Mononuclear cell (primary cell): ENCODE results near the gene SPAG5. TPM values are rescaled to one million over a fixed set of nuclear protein-coding genes. Genes with fewer than 3 reads are reported as not detected.

ENCODE experiments used
- H3K27me3 ChIP-seq: 2 replicates; pipeline ENCODE4 v1.6.0; 2011; ENCODE audit warnings: low read length, control low read depth; ENCODE audit not compliant: insufficient read depth
- H3K4me1 ChIP-seq: 2 replicates; pipeline ENCODE4 v1.5.1; 2011; ENCODE audit warnings: mild to moderate bottlenecking, low read length, control low read depth; ENCODE audit not compliant: insufficient read depth
- H3K4me3 ChIP-seq: 2 replicates; pipeline ENCODE4 v1.5.1; 2011; ENCODE audit warnings: mild to moderate bottlenecking, low read length, moderate library complexity
- H3K9me3 ChIP-seq: 2 replicates; pipeline ENCODE4 v1.5.1; 2011; ENCODE audit warnings: low read depth, mild to moderate bottlenecking, control low read depth, low read length
- total RNA-seq: library from RNA; depleted of rRNA; stranded (reverse); fragments of >200 nt; gene quantifications from one replicate; pipeline ENCODE4 v1.2.3, GENCODE V29; 2012

Gene SPAG5
- total RNA-seq, 1 donor: 9.6 TPM

GRCh38 chr17:28547096-28547622 lies 51.7 kb downstream of the SPAG5 start:
- Histone ChIP-seq H3K27me3 (no peaks in the 10 kb centered on the region), H3K9me3 (no peaks in the 10 kb centered on the region), H3K4me1 (peaks cover 54% of the 10 kb centered on the region), H3K4me3 (no peak overlapping the region)

GRCh38 chr17:28545787-28546415 lies 52.9 kb downstream of the SPAG5 start:
- Histone ChIP-seq H3K4me3 (no peak overlapping the region), H3K9me3 (no peaks in the 10 kb centered on the region), H3K27me3 (no peaks in the 10 kb centered on the region), H3K4me1 (peaks cover 44% of the 10 kb centered on the region)

- H3K4me1 ChIP-seq: peaks cover 36% of the 10 kb centered on the region
These were observed 53.7 kb downstream of the SPAG5 start for GRCh38 chr17:28545141-28545503.

GRCh38 chr17:28544402-28545140 lies 54.3 kb downstream of the SPAG5 start:
- peaks cover 31% of the 10 kb centered on the region for H3K4me1 ChIP-seq
- no peak overlapping the region for H3K4me3 ChIP-seq

More at GRCh38 chr17:28545141-28545503, 53.7 kb downstream of the SPAG5 start:
- Histone ChIP-seq H3K9me3 (no peaks in the 10 kb centered on the region), H3K4me3 (no peak overlapping the region), H3K27me3 (no peaks in the 10 kb centered on the region)

GRCh38 chr17:28541439-28541838 lies 57.4 kb downstream of the SPAG5 start:
- Histone ChIP-seq H3K4me1 (no peaks in the 10 kb centered on the region), H3K27me3 (no peaks in the 10 kb centered on the region), H3K9me3 (no peaks in the 10 kb centered on the region), H3K4me3 (no peak overlapping the region)

More at GRCh38 chr17:28544402-28545140, 54.3 kb downstream of the SPAG5 start:
- no peaks in the 10 kb centered on the region for H3K9me3 ChIP-seq
- no peaks in the 10 kb centered on the region for H3K27me3 ChIP-seq

- no peaks in the 10 kb centered on the region for H3K9me3 ChIP-seq
- no peaks in the 10 kb centered on the region for H3K27me3 ChIP-seq
- H3K4me3 ChIP-seq: no peak overlapping the region
- H3K4me1 ChIP-seq: no peaks in the 10 kb centered on the region
These were observed 58.6 kb downstream of the SPAG5 start for GRCh38 chr17:28540231-28540630.

GRCh38 chr17:28538296-28538895 lies 60.4 kb downstream of the SPAG5 start:
- no peak overlapping the region for H3K4me3 ChIP-seq
- H3K9me3 ChIP-seq: no peaks in the 10 kb centered on the region

GRCh38 chr17:28537219-28537610 lies 61.6 kb downstream of the SPAG5 start:
- no peaks in the 10 kb centered on the region for H3K4me1 ChIP-seq
- H3K4me3 ChIP-seq: no peak overlapping the region
- H3K9me3 ChIP-seq: no peaks in the 10 kb centered on the region
- H3K27me3 ChIP-seq: no peaks in the 10 kb centered on the region

More at GRCh38 chr17:28538296-28538895, 60.4 kb downstream of the SPAG5 start:
- H3K27me3 ChIP-seq: no peaks in the 10 kb centered on the region
- no peaks in the 10 kb centered on the region for H3K4me1 ChIP-seq

- Histone ChIP-seq H3K4me1 (no peaks in the 10 kb centered on the region), H3K9me3 (no peaks in the 10 kb centered on the region), H3K4me3 (no peak overlapping the region), H3K27me3 (no peaks in the 10 kb centered on the region)
These were observed 62.1 kb downstream of the SPAG5 start for GRCh38 chr17:28536532-28537218.

GRCh38 chr17:28534740-28535375 lies 64.0 kb downstream of the SPAG5 start:
- no peaks in the 10 kb centered on the region for H3K27me3 ChIP-seq
- no peak overlapping the region for H3K4me3 ChIP-seq
- H3K4me1 ChIP-seq: no peaks in the 10 kb centered on the region
- no peaks in the 10 kb centered on the region for H3K9me3 ChIP-seq

- no peaks in the 10 kb centered on the region for H3K4me1 ChIP-seq
- no peak overlapping the region for H3K4me3 ChIP-seq
- no peaks in the 10 kb centered on the region for H3K9me3 ChIP-seq
- no peaks in the 10 kb centered on the region for H3K27me3 ChIP-seq
These were observed 65.6 kb downstream of the SPAG5 start for GRCh38 chr17:28533091-28533807.

- Histone ChIP-seq H3K4me1 (no peaks in the 10 kb centered on the region), H3K4me3 (no peak overlapping the region), H3K27me3 (no peaks in the 10 kb centered on the region), H3K9me3 (no peaks in the 10 kb centered on the region)
These were observed 66.5 kb downstream of the SPAG5 start for GRCh38 chr17:28532050-28532960.

GRCh38 chr17:28530926-28531325 lies 67.9 kb downstream of the SPAG5 start:
- Histone ChIP-seq H3K4me3 (no peak overlapping the region), H3K27me3 (no peaks in the 10 kb centered on the region), H3K9me3 (no peaks in the 10 kb centered on the region), H3K4me1 (no peaks in the 10 kb centered on the region)
